ENCODE data around the gene SMIM20.

SMIM20 gene

GRCh38 chr4:25941457-25942221 lies 27.6 kb downstream of the SMIM20 start:
- TF ChIP-seq, protein P1, sequence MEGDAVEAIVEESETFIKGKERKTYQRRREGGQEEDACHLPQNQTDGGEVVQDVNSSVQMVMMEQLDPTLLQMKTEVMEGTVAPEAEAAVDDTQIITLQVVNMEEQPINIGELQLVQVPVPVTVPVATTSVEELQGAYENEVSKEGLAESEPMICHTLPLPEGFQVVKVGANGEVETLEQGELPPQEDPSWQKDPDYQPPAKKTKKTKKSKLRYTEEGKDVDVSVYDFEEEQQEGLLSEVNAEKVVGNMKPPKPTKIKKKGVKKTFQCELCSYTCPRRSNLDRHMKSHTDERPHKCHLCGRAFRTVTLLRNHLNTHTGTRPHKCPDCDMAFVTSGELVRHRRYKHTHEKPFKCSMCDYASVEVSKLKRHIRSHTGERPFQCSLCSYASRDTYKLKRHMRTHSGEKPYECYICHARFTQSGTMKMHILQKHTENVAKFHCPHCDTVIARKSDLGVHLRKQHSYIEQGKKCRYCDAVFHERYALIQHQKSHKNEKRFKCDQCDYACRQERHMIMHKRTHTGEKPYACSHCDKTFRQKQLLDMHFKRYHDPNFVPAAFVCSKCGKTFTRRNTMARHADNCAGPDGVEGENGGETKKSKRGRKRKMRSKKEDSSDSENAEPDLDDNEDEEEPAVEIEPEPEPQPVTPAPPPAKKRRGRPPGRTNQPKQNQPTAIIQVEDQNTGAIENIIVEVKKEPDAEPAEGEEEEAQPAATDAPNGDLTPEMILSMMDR (IDR thresholded peaks at IDR 0.05): no peak
- H3K4me3 Mint-ChIP-seq: no peak overlapping the region
- H3K4me1 Mint-ChIP-seq: peaks cover 24% of the 10 kb centered on the region
- peaks cover 9% of the 10 kb centered on the region for H3K36me3 Mint-ChIP-seq (ENCODE audit: low read depth)
- no peak overlapping the region for H3K27ac Mint-ChIP-seq
- H3K27me3 Mint-ChIP-seq (ENCODE audit: low read depth, poor library complexity): peaks cover 15% of the 10 kb centered on the region
- no peak for DNase-seq
- peaks cover 12% of the 10 kb centered on the region for H3K9me3 Mint-ChIP-seq

DNA sequence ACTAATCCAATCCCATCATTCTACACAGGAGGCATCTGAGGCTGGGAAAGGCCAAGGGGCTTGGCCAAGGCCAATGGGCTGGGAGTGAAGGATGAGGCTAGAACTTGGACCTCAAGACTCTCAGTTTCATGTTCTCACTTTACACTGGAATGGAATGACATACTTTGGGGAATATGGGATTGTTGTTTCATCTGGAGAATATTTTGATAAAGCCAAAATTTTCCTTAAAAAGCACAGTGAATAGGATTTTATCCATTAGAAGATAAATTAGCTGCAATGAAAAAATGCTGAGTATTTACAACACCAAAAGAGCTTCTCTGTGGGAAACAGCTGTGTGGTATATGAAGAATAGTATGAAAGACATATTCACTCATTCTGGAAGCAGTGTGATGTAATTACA lies 29.3 kb downstream of the SMIM20 start:
- H3K9me3 Mint-ChIP-seq: peaks cover 12% of the 10 kb centered on the region
- H3K4me1 Mint-ChIP-seq: peaks cover 16% of the 10 kb centered on the region
- H3K36me3 Mint-ChIP-seq (ENCODE audit: low read depth): peaks cover 9% of the 10 kb centered on the region
- H3K27ac Mint-ChIP-seq: no peak overlapping the region
- no peak overlapping the region for H3K4me3 Mint-ChIP-seq
- H3K27me3 Mint-ChIP-seq (ENCODE audit: low read depth, poor library complexity): peaks cover 15% of the 10 kb centered on the region
- DNase-seq: no peak
- TF ChIP-seq, protein P1 (IDR thresholded peaks at IDR 0.05): no peak

GRCh38 chr4:25943805-25944204 lies 29.8 kb downstream of the SMIM20 start:
- no peak overlapping the region for H3K27ac Mint-ChIP-seq
- H3K27me3 Mint-ChIP-seq (ENCODE audit: low read depth, poor library complexity): peaks cover 15% of the 10 kb centered on the region
- H3K4me1 Mint-ChIP-seq: peaks cover 14% of the 10 kb centered on the region
- no peak overlapping the region for H3K4me3 Mint-ChIP-seq
- H3K36me3 Mint-ChIP-seq (ENCODE audit: low read depth): peaks cover 9% of the 10 kb centered on the region
- no peak for DNase-seq
- H3K9me3 Mint-ChIP-seq: peaks cover 12% of the 10 kb centered on the region
- TF ChIP-seq, protein P1 (IDR thresholded peaks at IDR 0.05): no peak

- Mint-ChIP-seq H3K27me3 (ENCODE audit: low read depth, poor library complexity) (peaks cover 4% of the 10 kb centered on the region), H3K27ac (no peak overlapping the region), H3K9me3 (no peaks in the 10 kb centered on the region)
These were observed 34.0 kb downstream of the SMIM20 start for GRCh38 chr4:25948051-25948450.

GRCh38 chr4:25949173-25949748 lies 35.2 kb downstream of the SMIM20 start:
- no peaks in the 10 kb centered on the region for H3K9me3 Mint-ChIP-seq
- no peaks in the 10 kb centered on the region for H3K36me3 Mint-ChIP-seq (ENCODE audit: low read depth)
- peaks cover 55% of the 10 kb centered on the region for H3K4me1 Mint-ChIP-seq
- H3K4me3 Mint-ChIP-seq: peak overlapping the region; percentile 9
- H3K27me3 Mint-ChIP-seq (ENCODE audit: low read depth, poor library complexity): peaks cover 5% of the 10 kb centered on the region
- TF ChIP-seq, protein P1 (IDR thresholded peaks at IDR 0.05): no peak
- H3K27ac Mint-ChIP-seq: no peak overlapping the region
- peak; percentile 41 for DNase-seq

More at GRCh38 chr4:25948051-25948450, 34.0 kb downstream of the SMIM20 start:
- Mint-ChIP-seq H3K4me3 (no peak overlapping the region), H3K4me1 (peaks cover 44% of the 10 kb centered on the region), H3K36me3 (ENCODE audit: low read depth) (no peaks in the 10 kb centered on the region)
- TF ChIP-seq, protein P1 (IDR thresholded peaks at IDR 0.05): no peak
- DNase-seq: no peak

All from nephron progenitor cell (in vitro differentiated cells).